IPS-15b (cell line): ENCODE results near the gene ITPKB.

Source experiments
- H3K27me3 ChIP-seq: one replicate; pipeline ENCODE4 v1.6.1; 2013; ENCODE audit warnings: low read length; ENCODE audit not compliant: control insufficient read depth, insufficient read depth
- H3K36me3 ChIP-seq: one replicate; pipeline ENCODE4 v1.6.1; 2013; ENCODE audit warnings: low read length; ENCODE audit not compliant: control insufficient read depth, insufficient read depth
- H3K4me1 ChIP-seq: one replicate; pipeline ENCODE4 v1.6.1; 2013; ENCODE audit warnings: mild to moderate bottlenecking, low read length; ENCODE audit not compliant: control insufficient read depth, insufficient read depth
- H3K4me3 ChIP-seq: one replicate; pipeline ENCODE4 v1.5.1; 2013; ENCODE audit warnings: low read depth, low read length
- H3K9ac ChIP-seq: one replicate; pipeline ENCODE4 v1.6.1; 2013; ENCODE audit warnings: low read depth, mild to moderate bottlenecking, low read length
- H3K9me3 ChIP-seq: one replicate; pipeline ENCODE4 v1.6.1; 2013; ENCODE audit warnings: mild to moderate bottlenecking, low read length; ENCODE audit not compliant: control insufficient read depth, insufficient read depth

The ITPKB gene

GRCh38 chr1:226648421-226648820 lies 90.7 kb downstream of the ITPKB start:
- Histone ChIP-seq H3K9me3 (no peaks in the 10 kb centered on the region), H3K9ac (no peak overlapping the region), H3K4me3 (no peak overlapping the region), H3K27me3 (no peaks in the 10 kb centered on the region), H3K36me3 (no peaks in the 10 kb centered on the region), H3K4me1 (no peaks in the 10 kb centered on the region)

GRCh38 chr1:226647719-226648118 lies 91.4 kb downstream of the ITPKB start:
- no peaks in the 10 kb centered on the region for H3K36me3 ChIP-seq
- no peak overlapping the region for H3K9ac ChIP-seq
- H3K9me3 ChIP-seq: no peaks in the 10 kb centered on the region
- H3K4me3 ChIP-seq: no peak overlapping the region
- H3K4me1 ChIP-seq: no peaks in the 10 kb centered on the region
- H3K27me3 ChIP-seq: no peaks in the 10 kb centered on the region

GRCh38 chr1:226646870-226647449 lies 92.1 kb downstream of the ITPKB start:
- no peak overlapping the region for H3K4me3 ChIP-seq
- no peaks in the 10 kb centered on the region for H3K36me3 ChIP-seq
- H3K27me3 ChIP-seq: no peaks in the 10 kb centered on the region
- no peaks in the 10 kb centered on the region for H3K4me1 ChIP-seq
- H3K9ac ChIP-seq: no peak overlapping the region
- H3K9me3 ChIP-seq: no peaks in the 10 kb centered on the region

- no peaks in the 10 kb centered on the region for H3K27me3 ChIP-seq
- no peak overlapping the region for H3K9ac ChIP-seq
- H3K36me3 ChIP-seq: no peaks in the 10 kb centered on the region
- no peaks in the 10 kb centered on the region for H3K9me3 ChIP-seq
- H3K4me3 ChIP-seq: no peak overlapping the region
- no peaks in the 10 kb centered on the region for H3K4me1 ChIP-seq
Measured at GRCh38 chr1:226646026-226646869, 92.8 kb downstream of the ITPKB start.

GRCh38 chr1:226645279-226645976 lies 93.7 kb downstream of the ITPKB start:
- H3K27me3 ChIP-seq: no peaks in the 10 kb centered on the region
- H3K9me3 ChIP-seq: no peaks in the 10 kb centered on the region
- H3K4me1 ChIP-seq: no peaks in the 10 kb centered on the region
- H3K36me3 ChIP-seq: no peaks in the 10 kb centered on the region
- no peak overlapping the region for H3K9ac ChIP-seq
- no peak overlapping the region for H3K4me3 ChIP-seq

GRCh38 chr1:226644541-226645176 lies 94.4 kb downstream of the ITPKB start:
- H3K9ac ChIP-seq: no peak overlapping the region
- H3K36me3 ChIP-seq: no peaks in the 10 kb centered on the region
- no peak overlapping the region for H3K4me3 ChIP-seq
- H3K4me1 ChIP-seq: no peaks in the 10 kb centered on the region
- H3K27me3 ChIP-seq: no peaks in the 10 kb centered on the region
- no peaks in the 10 kb centered on the region for H3K9me3 ChIP-seq

- H3K27me3 ChIP-seq: no peaks in the 10 kb centered on the region
- no peaks in the 10 kb centered on the region for H3K9me3 ChIP-seq
- H3K36me3 ChIP-seq: no peaks in the 10 kb centered on the region
- H3K9ac ChIP-seq: no peak overlapping the region
- no peak overlapping the region for H3K4me3 ChIP-seq
- no peaks in the 10 kb centered on the region for H3K4me1 ChIP-seq
Measured at GRCh38 chr1:226643611-226644540, 95.2 kb downstream of the ITPKB start.

- Histone ChIP-seq H3K27me3 (no peaks in the 10 kb centered on the region), H3K4me3 (no peak overlapping the region), H3K4me1 (no peaks in the 10 kb centered on the region), H3K36me3 (no peaks in the 10 kb centered on the region), H3K9me3 (no peaks in the 10 kb centered on the region), H3K9ac (no peak overlapping the region)
Measured at GRCh38 chr1:226643177-226643576, 95.9 kb downstream of the ITPKB start.

GRCh38 chr1:226642421-226642820 lies 96.7 kb downstream of the ITPKB start:
- Histone ChIP-seq H3K9me3 (no peaks in the 10 kb centered on the region), H3K4me3 (no peak overlapping the region), H3K27me3 (no peaks in the 10 kb centered on the region), H3K36me3 (no peaks in the 10 kb centered on the region), H3K4me1 (no peaks in the 10 kb centered on the region), H3K9ac (no peak overlapping the region)

- Histone ChIP-seq H3K4me1 (no peaks in the 10 kb centered on the region), H3K9me3 (no peaks in the 10 kb centered on the region), H3K9ac (no peak overlapping the region), H3K27me3 (no peaks in the 10 kb centered on the region), H3K4me3 (no peak overlapping the region), H3K36me3 (no peaks in the 10 kb centered on the region)
Measured at GRCh38 chr1:226641671-226642231, 97.3 kb downstream of the ITPKB start.
